K562 (cell line): ENCODE measurements around the gene ACSS1. TPM values are rescaled to one million over a fixed set of nuclear protein-coding genes. Genes with fewer than 3 reads are reported as not detected.

Experiments used
- ATAC-seq: fragments of 200-7000 bp; cut with Tn5 transposase; 3 replicates; pipeline ENCODE4 v1.9.1; 2020; ENCODE audit warnings: moderate library complexity
- BruUV-seq: library from RNA; stranded (reverse); fragments of 400-500 nt; replicated peaks from 2 replicates; lab custom pipeline; 2021; lab: Mats Ljungman, UMichigan
- CTCF ChIA-PET: fragments of 300-600 bp; formaldehyde crosslinking; extraction: SDS; loops from one replicate; lab custom pipeline; 2021; ENCODE audit warnings: low intra/inter-chr PET ratio; lab: Yijun Ruan, JAX
- POLR2A ChIA-PET: fragments of 300-600, 350-650 bp; sonication (Branson Sonifier 250); formaldehyde crosslinking; extraction: SDS; loops from one replicate; lab custom pipeline; 2021; ENCODE audit warnings: antibody characterized with exemption, inconsistent platforms; lab: Yijun Ruan, JAX
- DNase-seq, 4 experiments: peaks; one replicate each; pipeline versions ENCODE4 v3.0.0 to v3.0.0-alpha.2; 2011 to 2018; ENCODE audit warnings: low spot score in 3 of 4, mixed read lengths in 3 of 4; ENCODE audit errors: extremely low read depth in 1 of 4
- FAIRE-seq: peaks from 2 replicates; lab custom pipeline; 2011; peaks lifted over from hg19 to GRCh38; lab: Jason Lieb, UNC
- H2AFZ ChIP-seq: 2 replicates; pipeline ENCODE4 v1.6.0; 2011; ENCODE audit warnings: low read depth, low read length, control low read depth, inconsistent platforms
- H3K27ac ChIP-seq: fragments of 200-600 bp; 3 replicates; pipeline ENCODE4 v1.8.0; 2011; ENCODE audit warnings: low read depth, mild to moderate bottlenecking, control low read depth, inconsistent platforms, low read length, moderate library complexity, mixed read lengths; ENCODE audit errors: extremely low read depth
- H3K27me3 ChIP-seq, 2 experiments: fragments of 300-600 bp in 1 of 2; 2 replicates in 1 of 2; 3 replicates in 1 of 2; pipeline versions ENCODE4 v1.6.0 to v1.8.0; 2011; ENCODE audit warnings: inconsistent platforms in 2 of 2, low read length in 2 of 2, mild to moderate bottlenecking in 1 of 2, mixed read lengths in 1 of 2, moderate library complexity in 1 of 2; ENCODE audit not compliant: control insufficient read depth in 2 of 2, insufficient read depth in 2 of 2
- H3K36me3 ChIP-seq: fragments of 300-600 bp; 3 replicates; pipeline ENCODE4 v1.8.0; 2011; ENCODE audit warnings: mild to moderate bottlenecking, low read length, inconsistent platforms; ENCODE audit not compliant: control insufficient read depth, insufficient read depth
- H3K4me1 ChIP-seq, 2 experiments: fragments of 200-600 bp in 1 of 2; replicated peaks in 1 of 2; 2 replicates in 1 of 2; 3 replicates in 1 of 2; pipeline versions ENCODE4 v1.5.1 to v1.8.0; 2011; ENCODE audit warnings: inconsistent platforms in 2 of 2, low read length in 2 of 2, mild to moderate bottlenecking in 1 of 2, mixed read lengths in 1 of 2, moderate library complexity in 1 of 2; ENCODE audit not compliant: control insufficient read depth in 2 of 2, insufficient read depth in 2 of 2
- H3K4me2 ChIP-seq: 2 replicates; pipeline ENCODE4 v1.6.1; 2011; ENCODE audit warnings: low read length, control low read depth, inconsistent platforms, mixed read lengths; ENCODE audit not compliant: insufficient read depth
- H3K4me3 ChIP-seq: fragments of 200-600 bp; sonication (generic), shearing (Covaris generic); 2 replicates; pipeline ENCODE4 v1.5.1; 2016; ENCODE audit warnings: control low read depth, inconsistent platforms
- H3K79me2 ChIP-seq: fragments of 200-600 bp; 3 replicates; pipeline ENCODE4 v1.8.0; 2011; ENCODE audit warnings: low read length, inconsistent platforms; ENCODE audit not compliant: control insufficient read depth, insufficient read depth
- H3K9ac ChIP-seq, 2 experiments: 2 replicates each; pipeline versions ENCODE4 v1.6.0 to v1.6.1; 2011; ENCODE audit warnings: low read depth in 2 of 2, low read length in 2 of 2, control low read depth in 1 of 2, inconsistent platforms in 1 of 2, mild to moderate bottlenecking in 1 of 2, mixed read lengths in 1 of 2; ENCODE audit not compliant: insufficient read depth in 1 of 2
- H3K9me1 ChIP-seq: one replicate; pipeline ENCODE4 v1.6.0; 2011; ENCODE audit warnings: inconsistent platforms, mild to moderate bottlenecking, low read length, moderate library complexity; ENCODE audit not compliant: control insufficient read depth, insufficient read depth
- H3K9me3 ChIP-seq: replicated peaks from 2 replicates; pipeline ENCODE4 v1.5.1; 2011; ENCODE audit warnings: low read depth, low read length, inconsistent platforms; ENCODE audit not compliant: control insufficient read depth, insufficient read depth
- H4K20me1 ChIP-seq: replicated peaks from 2 replicates; pipeline ENCODE4 v1.6.1; 2011; ENCODE audit warnings: low read length, inconsistent platforms, mixed read lengths; ENCODE audit not compliant: control insufficient read depth, insufficient read depth
- POLR2A ChIP-seq: fragments of 450-650 bp; conservative IDR thresholded peaks from 2 replicates; pipeline ENCODE4 v1.6.1; 2016
- RERE ChIP-seq: sonication (generic); formaldehyde crosslinking; IDR thresholded peaks from 2 replicates; pipeline ENCODE4 v1.8.0; 2023; ENCODE audit warnings: missing genetic modification reagents, mild to moderate bottlenecking, borderline replicate concordance
- SOX6 ChIP-seq: fragments of 450-650 bp; IDR thresholded peaks from 2 replicates; pipeline ENCODE4 v1.6.1; 2014; ENCODE audit warnings: mild to moderate bottlenecking
- TFE3 ChIP-seq: fragments of 450-650 bp; formaldehyde crosslinking; IDR thresholded peaks from 2 replicates; pipeline ENCODE4 v1.4.0; 2020; ENCODE audit warnings: mild to moderate bottlenecking, mixed read lengths
- ZBTB1 ChIP-seq: sonication (generic); formaldehyde crosslinking; IDR thresholded peaks from 2 replicates; pipeline ENCODE4 v1.8.1; 2023; ENCODE audit warnings: missing genetic modification reagents, low read depth, mild to moderate bottlenecking, borderline replicate concordance
- WGBS: fragments of 100-300 bp; shearing (Covaris generic); methylation state at CpG from one replicate; pipeline ENCODE4 v1.1.6; 2016; ENCODE audit warnings: low coverage, mixed read lengths; ENCODE audit not compliant: insufficient coverage; ENCODE audit errors: missing lambda C conversion rate; 5-methylcytosine and 5-hydroxymethylcytosine counted together
- in situ Hi-C: fragments of 300-500 bp; cut with MboI; formaldehyde crosslinking; loops from 4 replicates; pipeline ENCODE4 v1.15.0; 2018; ENCODE audit warnings: inconsistent platforms, mixed read lengths
- intact Hi-C: fragments of 100-400 bp; cut with micrococcal nuclease; formaldehyde crosslinking; loops from 2 replicates; pipeline ENCODE4 v1.14.2; 2022
- polyA plus RNA-seq, 8 experiments: library from polyadenylated mRNA; depleted of rRNA in 4 of 8; stranded (reverse) in 5 of 8; unstranded in 3 of 8; fragments of >200 nt; fragmentation: Nextera tagmentation in 2 of 8; fragmentation: Illumina TruSeq in 1 of 8; extraction: Ambion mirVana in 2 of 8; extraction: Trizol in 1 of 8; gene quantifications; 2 replicates each; pipeline versions ENCODE4 v1.2.1 to v1.2.3, GENCODE V29; 2011 to 2014; ENCODE audit warnings: inconsistent platforms in 1 of 8, missing spikeins in 1 of 8
- total RNA-seq, 7 experiments: library from RNA; depleted of rRNA in 6 of 7; stranded (reverse); fragments of >200 nt in 6 of 7; fragmentation: Illumina TruSeq in 2 of 7; extraction: Trizol in 2 of 7; gene quantifications; 2 replicates each; pipeline versions ENCODE4 v1.2.1 to v1.2.3, GENCODE V29; 2011 to 2021; ENCODE audit warnings: low replicate concordance in 1 of 7

The ACSS1 gene
- total and polyA plus RNA-seq, 9 of the 15 experiments (the other 6 are each of a cell fraction or from before 2014, with no cell fraction given): 0.07 to 2.1 (median 0.27) TPM; not detected in 3

GRCh38 chr20:24971376-24972101 lies 86.4 kb downstream of the ACSS1 start:
- Histone ChIP-seq H3K4me2 (no peak overlapping the region), H3K9ac (no peak overlapping the region), H3K9me3 (no peaks in the 10 kb centered on the region), H3K36me3 (peaks cover 37% of the 10 kb centered on the region; the same call in 2 of the 3 replicates), H3K27ac (no peak overlapping the region), H3K9me1 (no peaks in the 10 kb centered on the region), H3K79me2 (no peaks in the 10 kb centered on the region), H4K20me1 (no peaks in the 10 kb centered on the region), H2AFZ (no peak overlapping the region), H3K4me3 (no peak overlapping the region), H3K4me1 (no peaks in the 10 kb centered on the region), H3K27me3 (no peaks in the 10 kb centered on the region)
- POLR2A ChIA-PET: no interaction called here
- ATAC-seq: no peak
- DNase-seq: no peak
- intact Hi-C loops: no loop called here
- CTCF ChIA-PET: no interaction called here
- no peak for FAIRE-seq
- no peak for TF ChIP-seq ZBTB1 (CRISPR knock-in tag)
- TF ChIP-seq SOX6: no peak
- no peak for TF ChIP-seq POLR2A
- TF ChIP-seq RERE: no peak
- TF ChIP-seq TFE3 (CRISPR knock-in tag): no peak
- BruUV-seq: no TSS peak
- 80% methylated on average over 6 of the region's 6 CpGs for WGBS
- in situ Hi-C loops: no loop called here
